Keratinocyte (primary cell): Measurements from ENCODE around the gene OR51G1. TPM values are rescaled to one million over a fixed set of nuclear protein-coding genes. Genes with fewer than 3 reads are reported as not detected.
"Not testable (repeated sequence)": the region's sequence is repeated elsewhere in the genome, so short reads cannot be mapped to it uniquely, and the experiment has no call there.

Experiments used
- DNase-seq: peaks from one replicate; pipeline ENCODE4 v3.0.0-alpha.2; 2011; ENCODE audit warnings: low read depth, missing footprints, low spot score
- FAIRE-seq: peaks from 2 replicates; lab custom pipeline; 2011; peaks lifted over from hg19 to GRCh38; lab: Jason Lieb, UNC
- H2AFZ ChIP-seq: 2 replicates; pipeline ENCODE4 v1.6.0; 2012; ENCODE audit warnings: low read length, control low read depth, inconsistent platforms; ENCODE audit not compliant: control insufficient read depth
- H3K27ac ChIP-seq: 2 replicates; pipeline ENCODE4 v1.5.1; 2011; ENCODE audit warnings: low read length; ENCODE audit not compliant: control insufficient read depth, insufficient read depth
- H3K27me3 ChIP-seq: 3 replicates; pipeline ENCODE4 v1.6.0; 2011; ENCODE audit warnings: low read length; ENCODE audit not compliant: control insufficient read depth, insufficient read depth; ENCODE audit errors: extremely low read depth
- H3K36me3 ChIP-seq, 2 experiments: 2 replicates in 1 of 2; 3 replicates in 1 of 2; pipeline ENCODE4 v1.5.1; 2011; ENCODE audit warnings: low read length in 2 of 2, mild to moderate bottlenecking in 1 of 2; ENCODE audit not compliant: control insufficient read depth in 2 of 2, insufficient read depth in 2 of 2; ENCODE audit errors: extremely low read depth in 1 of 2
- H3K4me1 ChIP-seq: 3 replicates; pipeline ENCODE4 v1.5.1; 2011; ENCODE audit warnings: low read length; ENCODE audit not compliant: control insufficient read depth, insufficient read depth; ENCODE audit errors: extremely low read depth
- H3K4me2 ChIP-seq: 3 replicates; pipeline ENCODE4 v1.6.0; 2011; ENCODE audit warnings: low read depth, low read length; ENCODE audit not compliant: control insufficient read depth, insufficient read depth; ENCODE audit errors: extremely low read depth
- H3K4me3 ChIP-seq, 3 experiments: fragments of 200-600 bp in 1 of 3; sonication (generic) in 1 of 3; 2 replicates in 2 of 3; 3 replicates in 1 of 3; pipeline ENCODE4 v1.5.1; 2011 to 2016; ENCODE audit warnings: low read length in 3 of 3, mild to moderate bottlenecking in 3 of 3, control low read depth in 2 of 3, inconsistent platforms in 1 of 3, low read depth in 1 of 3, mixed read lengths in 1 of 3, mixed run types in 1 of 3, moderate library complexity in 1 of 3; ENCODE audit not compliant: control insufficient read depth in 2 of 3, insufficient read depth in 2 of 3; ENCODE audit errors: extremely low read depth in 1 of 3
- H3K79me2 ChIP-seq: 2 replicates; pipeline ENCODE4 v1.6.0; 2012; ENCODE audit warnings: low read length; ENCODE audit not compliant: control insufficient read depth, insufficient read depth
- H3K9ac ChIP-seq: 3 replicates; pipeline ENCODE4 v1.6.0; 2011; ENCODE audit warnings: low read length; ENCODE audit not compliant: control insufficient read depth, insufficient read depth; ENCODE audit errors: extremely low read depth
- H3K9me1 ChIP-seq: 3 replicates; pipeline ENCODE4 v1.6.0; 2011; ENCODE audit warnings: low read length; ENCODE audit not compliant: control insufficient read depth, insufficient read depth; ENCODE audit errors: extremely low read depth
- H3K9me3 ChIP-seq: 2 replicates; pipeline ENCODE4 v1.5.1; 2012; ENCODE audit warnings: low read depth, low read length; ENCODE audit not compliant: control insufficient read depth
- H4K20me1 ChIP-seq: 3 replicates; pipeline ENCODE4 v1.6.0; 2011; ENCODE audit warnings: low read length; ENCODE audit not compliant: control insufficient read depth, insufficient read depth; ENCODE audit errors: extremely low read depth
- CTCF ChIP-seq, 3 experiments: IDR thresholded peaks in 1 of 3; conservative IDR thresholded peaks in 1 of 3; optimal IDR thresholded peaks in 1 of 3; 2 replicates in 2 of 3; 3 replicates in 1 of 3; pipeline versions ENCODE3 to v1.5.1; 2011; ENCODE audit warnings: low read length in 3 of 3, mild to moderate bottlenecking in 3 of 3, moderate library complexity in 2 of 3, control low read depth in 1 of 3, inconsistent platforms in 1 of 3; ENCODE audit not compliant: insufficient read depth in 2 of 3; ENCODE audit errors: extremely low read depth in 1 of 3
- EZH2 ChIP-seq: IDR thresholded peaks from one replicate; pipeline ENCODE4 v1.6.1; 2012; ENCODE audit warnings: inconsistent platforms, mild to moderate bottlenecking, low read length, moderate library complexity
- dilution Hi-C: fragments of 300-500 bp; cut with MboI; formaldehyde crosslinking; loops from one replicate; pipeline ENCODE4 v1.7.0; 2020; ENCODE audit warnings: low sequenced_read_pairs; ENCODE audit not compliant: extremely low pct_ligation_motif_present
- polyA plus RNA-seq, 5 experiments: library from polyadenylated mRNA; depleted of rRNA in 3 of 5; stranded (reverse) in 3 of 5; stranded (forward) in 1 of 5; unstranded in 1 of 5; fragments of >200 nt; gene quantifications; 1 replicate in 1 of 5; 2 replicates in 3 of 5; 3 replicates in 1 of 5; pipeline versions ENCODE4 v1.2.1 to v1.2.3, GENCODE V29; 2011 to 2012; ENCODE audit warnings: missing spikeins in 2 of 5, low read depth in 1 of 5, low replicate concordance in 1 of 5

Gene OR51G1
- polyA plus RNA-seq, 1 donor (not counting 4 experiments of a cell fraction or from before 2014, with no cell fraction given), result not detected

DNA sequence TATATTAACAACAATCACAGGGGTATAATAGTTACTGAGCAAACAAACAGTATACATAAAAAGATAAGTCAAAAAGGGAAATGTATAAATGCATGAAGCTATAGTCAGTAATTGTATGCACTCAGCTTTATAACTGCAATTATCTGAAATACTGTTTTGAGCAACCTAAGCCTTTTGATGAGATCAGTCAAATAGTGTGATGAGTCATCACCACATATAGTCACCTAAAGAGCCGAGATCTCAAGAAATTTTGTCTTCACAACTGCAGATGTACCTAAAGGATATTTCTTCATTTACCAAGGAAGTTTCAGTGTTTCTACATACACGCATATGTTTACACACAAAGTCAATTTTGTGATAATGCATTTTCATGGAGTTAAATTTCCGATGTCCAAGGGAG lies 36.7 kb upstream of the OR51G1 start:
- no peak for FAIRE-seq

DNA sequence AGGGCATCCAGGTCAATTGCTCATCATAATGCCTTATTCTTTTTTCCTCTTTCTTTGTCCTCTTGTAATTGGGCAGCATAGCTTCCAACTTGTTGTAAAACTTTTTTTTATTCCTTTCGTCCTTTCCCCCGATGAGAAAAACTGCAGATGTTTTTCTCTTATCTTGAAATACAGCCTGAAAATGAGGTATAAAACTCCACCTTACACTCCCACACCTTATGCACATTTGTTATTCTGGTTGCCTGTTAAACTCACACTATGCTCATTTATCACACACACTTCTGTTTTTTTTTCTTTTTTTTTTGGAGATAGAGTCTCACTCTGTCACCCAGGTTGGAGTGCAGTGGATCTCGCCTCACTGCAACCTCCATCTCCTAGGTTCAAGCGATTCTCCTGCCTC lies 33.3 kb upstream of the OR51G1 start:
- Histone ChIP-seq H3K9me1 (no peaks in the 10 kb centered on the region), H4K20me1 (no peaks in the 10 kb centered on the region), H3K27ac (no peak overlapping the region), H3K4me3 (no peak overlapping the region), H3K9me3 (no peaks in the 10 kb centered on the region), H3K4me1 (no peaks in the 10 kb centered on the region), H3K9ac (no peak overlapping the region), H3K36me3 (no peaks in the 10 kb centered on the region), H3K27me3 (no peaks in the 10 kb centered on the region), H2AFZ (no peak overlapping the region), H3K4me2 (no peak overlapping the region), H3K79me2 (no peaks in the 10 kb centered on the region)
- DNase-seq, result no peak
- dilution Hi-C loops, result no loop called here
- no peak for FAIRE-seq
- TF ChIP-seq CTCF (optimal IDR thresholded peaks at IDR 0.05 in 1 of 3, IDR thresholded peaks at IDR 0.05 in 1 of 3, conservative IDR thresholded peaks at IDR 0.05 in 1 of 3; ENCODE audit: extremely low read depth in 1 of 3, insufficient read depth in 2 of 3, low read length in 3 of 3) (no peak), EZH2 (no peak)

More for the DNA sequence above, 36.7 kb upstream of the OR51G1 start:
- Histone ChIP-seq H3K4me1 (no peaks in the 10 kb centered on the region), H3K79me2 (no peaks in the 10 kb centered on the region), H3K27ac (no peak overlapping the region), H3K4me3 (no peak overlapping the region), H3K4me2 (no peak overlapping the region), H3K27me3 (no peaks in the 10 kb centered on the region), H3K9me1 (no peaks in the 10 kb centered on the region), H4K20me1 (no peaks in the 10 kb centered on the region), H3K9me3 (no peaks in the 10 kb centered on the region), H3K9ac (no peak overlapping the region), H2AFZ (no peak overlapping the region), H3K36me3 (no peaks in the 10 kb centered on the region)
- TF ChIP-seq CTCF (optimal IDR thresholded peaks at IDR 0.05 in 1 of 3, IDR thresholded peaks at IDR 0.05 in 1 of 3, conservative IDR thresholded peaks at IDR 0.05 in 1 of 3; ENCODE audit: extremely low read depth in 1 of 3, insufficient read depth in 2 of 3, low read length in 3 of 3), result no peak
- TF ChIP-seq EZH2, result no peak
- no peak for DNase-seq
- dilution Hi-C loops, result no loop called here

DNA sequence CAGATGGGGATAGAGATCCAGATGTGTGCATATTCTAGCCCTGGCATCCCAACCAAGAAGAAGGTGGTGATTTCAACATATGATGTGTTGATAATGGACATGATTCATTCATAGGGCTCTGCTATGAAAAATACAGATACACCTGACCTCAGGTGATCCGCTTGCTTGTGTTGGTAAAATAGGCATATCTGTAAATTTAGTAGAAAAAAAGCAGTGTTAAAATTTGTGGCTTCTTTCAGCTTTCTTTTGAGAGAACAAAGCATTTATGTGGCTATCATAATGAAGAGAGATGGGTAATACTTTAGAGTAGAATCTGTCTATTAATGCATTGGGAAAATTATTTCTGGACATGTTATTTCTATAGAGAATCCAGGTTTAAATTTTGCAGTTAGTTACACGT lies 31.5 kb upstream of the OR51G1 start, which contains the start of gene OR51A2:
TSS of gene OR51A2 (minus strand) at position 101 of the 400 bp plus-strand sequence. CDS start at position 101, 0 bp downstream.
- H3K79me2 ChIP-seq, H4K20me1 ChIP-seq, H3K27me3 ChIP-seq, DNase-seq, H3K36me3 ChIP-seq, dilution Hi-C loops, FAIRE-seq, H3K4me3 ChIP-seq, H2AFZ ChIP-seq, H3K4me2 ChIP-seq, H3K27ac ChIP-seq, H3K9me1 ChIP-seq, H3K4me1 ChIP-seq, H3K9me3 ChIP-seq, H3K9ac ChIP-seq: not testable (repeated sequence)
